CD4-positive, alpha-beta T cell (primary cell): Measurements from ENCODE around the gene SGF29. TPM values are rescaled to one million over a fixed set of nuclear protein-coding genes. Genes with fewer than 3 reads are reported as not detected.

Experiments used
- ATAC-seq: fragments of 200-7000 bp; cut with Tn5 transposase; one replicate; pipeline ENCODE4 v1.10.0; 2022; ENCODE audit warnings: mild to moderate bottlenecking; ENCODE audit not compliant: poor library complexity
- CTCF ChIA-PET: fragments of 350-600 bp; sonication (Branson Sonifier 250); formaldehyde crosslinking; loops from one replicate; lab custom pipeline; 2021; ENCODE audit warnings: antibody characterized with exemption, inconsistent platforms; lab: Charles Lee
- POLR2A ChIA-PET: fragments of 350-600 bp; sonication (Branson Sonifier 250); formaldehyde crosslinking; loops from one replicate; lab custom pipeline; 2021; ENCODE audit warnings: antibody characterized with exemption, inconsistent platforms; lab: Charles Lee
- DNase-seq, 14 experiments: peaks; one replicate each; pipeline ENCODE4 v3.0.0-alpha.2; 2013 to 2020; ENCODE audit warnings: mixed read lengths in 2 of 14
- H3K27ac ChIP-seq, 2 donors: one replicate each; pipeline versions ENCODE4 v1.5.1 to v1.7.0; 2013; ENCODE audit warnings: low read length in 2 of 2, low read depth in 1 of 2, mild to moderate bottlenecking in 1 of 2
- H3K27me3 ChIP-seq, 2 experiments: 1 replicate in 1 of 2; 2 replicates in 1 of 2; pipeline versions ENCODE4 v1.6.1 to v1.7.0; 2013; ENCODE audit warnings: low read length in 2 of 2, control low read depth in 1 of 2, mild to moderate bottlenecking in 1 of 2, moderate library complexity in 1 of 2; ENCODE audit not compliant: insufficient read depth in 2 of 2, control insufficient read depth in 1 of 2
- H3K36me3 ChIP-seq: one replicate; pipeline ENCODE4 v1.6.1; 2013; ENCODE audit warnings: low read length, control low read depth; ENCODE audit not compliant: insufficient read depth
- H3K4me1 ChIP-seq: one replicate; pipeline ENCODE4 v1.6.1; 2013; ENCODE audit warnings: low read length, control low read depth; ENCODE audit not compliant: insufficient read depth
- H3K4me3 ChIP-seq: one replicate; pipeline ENCODE4 v1.5.1; 2013; ENCODE audit warnings: mild to moderate bottlenecking, low read length, moderate library complexity
- H3K9me3 ChIP-seq, 2 experiments: 1 replicate in 1 of 2; 2 replicates in 1 of 2; pipeline versions ENCODE4 v1.6.1 to v1.7.0; 2013; ENCODE audit warnings: low read length in 2 of 2, mild to moderate bottlenecking in 2 of 2, control low read depth in 1 of 2, moderate library complexity in 1 of 2; ENCODE audit not compliant: control insufficient read depth in 1 of 2, insufficient read depth in 1 of 2
- H3K27ac Mint-ChIP-seq: one replicate; pipeline ENCODE4 v1.8.0; 2020; ENCODE audit warnings: mixed read lengths
- H3K27me3 Mint-ChIP-seq: one replicate; pipeline ENCODE4 v1.8.0; 2021; ENCODE audit warnings: mixed read lengths
- H3K36me3 Mint-ChIP-seq: one replicate; pipeline ENCODE4 v1.8.0; 2021; ENCODE audit warnings: low read depth, mixed read lengths
- H3K4me1 Mint-ChIP-seq: one replicate; pipeline ENCODE4 v1.8.0; 2021; ENCODE audit warnings: low read depth, mixed read lengths
- H3K4me3 Mint-ChIP-seq: one replicate; pipeline ENCODE4 v1.8.0; 2020; ENCODE audit warnings: mild to moderate bottlenecking, mixed read lengths
- H3K9me3 Mint-ChIP-seq: one replicate; pipeline ENCODE4 v1.8.0; 2020; ENCODE audit warnings: mixed read lengths
- CTCF ChIP-seq: fragments of 200-600 bp; IDR thresholded peaks from one replicate; pipeline ENCODE4 v1.8.0; 2022; ENCODE audit warnings: antibody characterized with exemption, mild to moderate bottlenecking
- intact Hi-C, 2 experiments: fragments of 100-400 bp; cut with DNase I in 1 of 2; cut with micrococcal nuclease in 1 of 2; formaldehyde crosslinking; loops; one replicate each; pipeline versions ENCODE4 v1.15.1 to v1.9.0; 2023 to 2025; cut with DNase I, micrococcal nuclease
- total RNA-seq, 174 experiments: library from RNA in 2 of 174; stranded (reverse) in 2 of 174; gene quantifications; one replicate each; pipeline ENCODE4 v1.2.3 and lab custom pipeline; 2021 to 2026

SGF29 gene
- total RNA-seq, 2 experiments from 2014 or later = 38.9 to 40.3 TPM

DNA sequence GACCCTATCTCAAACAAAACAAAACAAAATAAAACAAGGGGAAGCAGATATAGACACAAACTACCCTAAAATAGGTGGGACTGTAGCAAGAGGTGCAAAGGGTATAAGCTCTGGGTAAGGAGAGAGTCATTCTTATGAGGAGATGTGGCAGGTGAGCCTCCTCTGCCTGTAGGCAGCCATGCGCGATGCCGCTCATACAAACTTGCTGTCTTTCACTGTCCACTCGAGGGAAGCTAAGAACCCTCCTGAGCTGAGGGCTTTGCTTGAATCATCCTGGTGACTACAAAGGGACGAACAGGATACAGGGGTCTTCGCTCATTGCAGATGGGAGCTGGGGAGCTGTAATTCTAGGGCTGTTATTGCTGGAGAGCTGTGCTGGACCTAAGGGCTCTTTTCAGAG is 32.3 kb upstream of the SGF29 start:
- no peak overlapping the region for H3K27ac Mint-ChIP-seq
- no peaks in the 10 kb centered on the region for H3K9me3 ChIP-seq

DNA sequence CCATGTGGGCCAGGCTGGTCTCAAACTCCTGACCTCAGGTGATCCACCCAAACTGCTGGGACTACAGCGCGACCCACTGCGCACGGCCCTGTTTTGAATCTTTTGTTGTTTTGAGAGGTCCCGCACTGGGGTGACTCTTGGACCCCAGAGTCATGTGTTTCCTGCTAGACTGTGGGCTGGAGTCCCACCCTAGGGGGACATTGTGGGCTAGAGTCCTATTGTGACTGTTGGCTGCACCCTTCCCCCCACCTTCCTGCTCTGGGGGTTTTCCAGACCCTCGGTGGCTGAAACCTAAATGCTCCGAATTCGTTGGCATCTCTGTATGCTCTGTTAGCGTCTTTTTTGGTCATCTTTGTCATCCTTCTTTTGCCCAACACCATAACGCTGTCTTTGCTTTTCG is 30.9 kb upstream of the SGF29 start:
- H3K9me3 Mint-ChIP-seq = no peaks in the 10 kb centered on the region
- intact Hi-C loops = loop anchor here in 1 of 2 experiments (5.0 to 10.0 kb wide), 2 partner anchors 48 to 70 kb away; partner anchors contain the start of gene NPIPB7
- H3K4me3 Mint-ChIP-seq = no peak overlapping the region
- CTCF ChIA-PET = no interaction called here
- TF ChIP-seq CTCF = no peak
- no peaks in the 10 kb centered on the region for H3K27me3 ChIP-seq
- DNase-seq (no peak), ATAC-seq (no peak)
- no peak overlapping the region for H3K4me3 ChIP-seq
- H3K9me3 ChIP-seq = no peaks in the 10 kb centered on the region
- H3K27ac ChIP-seq = no peak overlapping the region
- no peaks in the 10 kb centered on the region for H3K36me3 Mint-ChIP-seq
- peaks cover 11% of the 10 kb centered on the region for H3K4me1 Mint-ChIP-seq
- H3K36me3 ChIP-seq = no peaks in the 10 kb centered on the region
- POLR2A ChIA-PET = no interaction called here
- peaks cover 4% of the 10 kb centered on the region for H3K4me1 ChIP-seq
- no peaks in the 10 kb centered on the region for H3K27me3 Mint-ChIP-seq
- H3K27ac Mint-ChIP-seq = no peak overlapping the region

More for the DNA sequence above, 32.3 kb upstream of the SGF29 start:
- CTCF ChIA-PET = no interaction called here
- intact Hi-C loops = loop anchor here in 1 of 2 experiments (5.0 to 10.0 kb wide), 2 partner anchors 47 to 71 kb away; partner anchors contain the start of gene NPIPB7
- Mint-ChIP-seq H3K4me3 (no peak overlapping the region), H3K4me1 (peaks cover 11% of the 10 kb centered on the region), H3K36me3 (no peaks in the 10 kb centered on the region), H3K9me3 (no peaks in the 10 kb centered on the region), H3K27me3 (no peaks in the 10 kb centered on the region)
- Histone ChIP-seq H3K4me3 (no peak overlapping the region), H3K4me1 (peaks cover 4% of the 10 kb centered on the region), H3K27me3 (no peaks in the 10 kb centered on the region), H3K36me3 (no peaks in the 10 kb centered on the region), H3K27ac (no peak overlapping the region)
- TF ChIP-seq CTCF = no peak
- no peak for ATAC-seq
- POLR2A ChIA-PET = interaction anchor here (0.9 to 1.1 kb wide), 2 partner anchors 13 to 27 kb away, joined by 3 read pairs; partner anchors contain the start of gene APOBR
- no peak for DNase-seq

- no peak overlapping the region for H3K4me3 ChIP-seq
- Mint-ChIP-seq H3K4me1 (peaks cover 11% of the 10 kb centered on the region), H3K4me3 (no peak overlapping the region), H3K36me3 (no peaks in the 10 kb centered on the region), H3K9me3 (no peaks in the 10 kb centered on the region), H3K27ac (no peak overlapping the region), H3K27me3 (no peaks in the 10 kb centered on the region)
- no peak overlapping the region for H3K27ac ChIP-seq
- ChIA-PET POLR2A (interaction anchor here (1.8 to 2.9 kb wide), 2 partner anchors 10 to 31 kb away, joined by 9 to 11 read pairs; partner anchors contain the start of gene APOBR), CTCF (no interaction called here)
- ATAC-seq (peak; percentile 78), DNase-seq (peak in 2 of 14 experiments; percentile 17 to 38)
- H3K4me1 ChIP-seq = peaks cover 4% of the 10 kb centered on the region
- no peak for TF ChIP-seq CTCF
- intact Hi-C loops = loop anchor here in 1 of 2 experiments (5.0 to 10.0 kb wide), 2 partner anchors 50 to 68 kb away; partner anchors contain the start of gene NPIPB7
- H3K9me3 ChIP-seq = no peaks in the 10 kb centered on the region
- H3K27me3 ChIP-seq = no peaks in the 10 kb centered on the region
- H3K36me3 ChIP-seq = no peaks in the 10 kb centered on the region
Measured at GRCh38 chr16:28524681-28525171, 29.0 kb upstream of the SGF29 start.
